ENCODE measurements around the gene RCSD1.

Gene RCSD1, protein sequence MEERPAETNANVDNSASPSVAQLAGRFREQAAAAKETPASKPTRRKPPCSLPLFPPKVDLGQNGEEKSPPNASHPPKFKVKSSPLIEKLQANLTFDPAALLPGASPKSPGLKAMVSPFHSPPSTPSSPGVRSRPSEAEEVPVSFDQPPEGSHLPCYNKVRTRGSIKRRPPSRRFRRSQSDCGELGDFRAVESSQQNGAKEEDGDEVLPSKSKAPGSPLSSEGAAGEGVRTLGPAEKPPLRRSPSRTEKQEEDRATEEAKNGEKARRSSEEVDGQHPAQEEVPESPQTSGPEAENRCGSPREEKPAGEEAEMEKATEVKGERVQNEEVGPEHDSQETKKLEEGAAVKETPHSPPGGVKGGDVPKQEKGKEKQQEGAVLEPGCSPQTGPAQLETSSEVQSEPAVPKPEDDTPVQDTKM

DNA sequence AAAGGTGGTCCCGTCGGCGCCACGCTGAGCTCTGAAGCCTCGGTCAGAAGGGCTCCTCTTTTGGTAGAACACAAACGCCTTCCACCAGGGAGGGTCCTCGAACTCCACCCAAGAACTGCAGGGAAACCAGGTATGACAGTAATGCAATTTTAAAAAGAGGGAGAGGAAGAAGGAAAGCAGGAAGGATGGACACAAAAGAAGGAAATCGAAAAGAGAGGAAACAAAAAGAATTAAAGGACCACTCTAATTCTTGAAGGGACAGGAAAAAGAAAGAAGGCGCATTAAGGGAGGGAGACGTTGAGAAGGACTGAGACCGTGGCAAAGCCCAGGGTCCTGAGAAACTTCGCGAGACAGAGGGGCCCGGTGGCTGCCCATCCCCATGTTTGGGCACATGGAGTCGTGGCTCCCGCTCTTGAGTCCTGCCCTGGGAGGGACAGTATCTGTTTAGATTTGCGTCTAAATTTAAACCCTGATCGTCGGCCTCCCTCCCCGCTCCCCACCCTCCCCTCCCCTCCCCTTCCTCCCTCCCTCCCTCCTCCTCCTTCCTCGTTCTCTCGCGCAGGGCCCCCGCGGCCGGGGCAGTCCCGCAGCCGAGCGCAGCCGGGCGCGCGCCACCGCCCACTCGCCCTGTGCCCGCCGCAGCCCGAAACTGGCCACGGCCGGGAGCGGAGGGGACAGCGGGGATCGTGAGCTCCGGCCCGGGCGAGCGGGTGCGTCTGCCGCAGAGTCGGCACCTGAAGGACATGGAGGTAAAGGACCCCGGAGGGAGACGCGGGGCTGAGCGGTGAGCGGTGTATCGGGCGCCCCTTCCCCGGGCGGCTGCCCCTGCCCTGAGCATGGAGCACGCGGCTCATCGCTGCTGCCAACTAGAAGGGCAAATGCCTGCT is at the start of gene RCSD1:
Gene RCSD1, plus strand, starts transcription at position 552 of the 887 bp plus-strand sequence. Its CDS starts 192 bp downstream, at position 744.
- ChIA-PET CTCF (no interaction called here), POLR2A (ENCODE audit: low non-redundant PET) (no interaction called here)
- TF ChIP-seq, protein P1, sequence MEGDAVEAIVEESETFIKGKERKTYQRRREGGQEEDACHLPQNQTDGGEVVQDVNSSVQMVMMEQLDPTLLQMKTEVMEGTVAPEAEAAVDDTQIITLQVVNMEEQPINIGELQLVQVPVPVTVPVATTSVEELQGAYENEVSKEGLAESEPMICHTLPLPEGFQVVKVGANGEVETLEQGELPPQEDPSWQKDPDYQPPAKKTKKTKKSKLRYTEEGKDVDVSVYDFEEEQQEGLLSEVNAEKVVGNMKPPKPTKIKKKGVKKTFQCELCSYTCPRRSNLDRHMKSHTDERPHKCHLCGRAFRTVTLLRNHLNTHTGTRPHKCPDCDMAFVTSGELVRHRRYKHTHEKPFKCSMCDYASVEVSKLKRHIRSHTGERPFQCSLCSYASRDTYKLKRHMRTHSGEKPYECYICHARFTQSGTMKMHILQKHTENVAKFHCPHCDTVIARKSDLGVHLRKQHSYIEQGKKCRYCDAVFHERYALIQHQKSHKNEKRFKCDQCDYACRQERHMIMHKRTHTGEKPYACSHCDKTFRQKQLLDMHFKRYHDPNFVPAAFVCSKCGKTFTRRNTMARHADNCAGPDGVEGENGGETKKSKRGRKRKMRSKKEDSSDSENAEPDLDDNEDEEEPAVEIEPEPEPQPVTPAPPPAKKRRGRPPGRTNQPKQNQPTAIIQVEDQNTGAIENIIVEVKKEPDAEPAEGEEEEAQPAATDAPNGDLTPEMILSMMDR (conservative IDR thresholded peaks at IDR 0.05; ENCODE audit: low read depth), result no peak
- peak; percentile 21 for DNase-seq (ENCODE audit: low spot score)
- H3K27ac ChIP-seq, result no peak within 1 kb of the TSS

- H3K27ac ChIP-seq, result no peak overlapping the region
- TF ChIP-seq, protein P1 (conservative IDR thresholded peaks at IDR 0.05; ENCODE audit: low read depth), result no peak
- ChIA-PET CTCF (interaction anchor here (0.6 kb wide), 1 partner anchor 13 kb away, joined by 3 read pairs; no protein-coding TSS in a partner anchor), POLR2A (ENCODE audit: low non-redundant PET) (no interaction called here)
- no peak for DNase-seq (ENCODE audit: low spot score)
Observed at GRCh38 chr1:167582064-167582463, 48.0 kb upstream of the RCSD1 start.

GRCh38 chr1:167582722-167583121 is 47.3 kb upstream of the RCSD1 start:
- DNase-seq (ENCODE audit: low spot score), result no peak
- POLR2A ChIA-PET (ENCODE audit: low non-redundant PET), result no interaction called here
- TF ChIP-seq, protein P1 (conservative IDR thresholded peaks at IDR 0.05; ENCODE audit: low read depth), result no peak
- H3K27ac ChIP-seq, result no peak overlapping the region
- CTCF ChIA-PET, result interaction anchor here (0.6 kb wide), 1 partner anchor 13 kb away, joined by 3 read pairs; no protein-coding TSS in a partner anchor

DNA sequence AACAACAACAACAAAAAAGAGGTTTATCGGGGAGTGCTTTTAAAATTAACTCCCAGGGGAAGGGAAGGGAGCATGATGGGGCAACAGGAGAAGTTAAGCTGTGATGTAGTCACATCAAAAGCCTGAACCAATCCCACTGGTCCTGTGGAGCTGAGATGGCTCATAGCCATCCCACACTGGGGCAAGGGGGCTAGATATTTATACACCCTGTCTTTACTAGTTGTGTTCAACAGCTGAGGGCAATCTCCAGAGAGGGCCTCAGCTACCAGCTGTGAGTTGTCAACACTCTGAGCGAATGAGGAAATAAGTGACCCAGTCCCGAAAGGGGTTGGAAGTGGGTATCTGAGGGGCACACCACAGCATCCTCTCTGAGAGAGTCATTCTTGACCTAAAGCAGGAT is 45.5 kb upstream of the RCSD1 start:
- TF ChIP-seq, protein P1 (conservative IDR thresholded peaks at IDR 0.05; ENCODE audit: low read depth), result no peak
- no peak for DNase-seq (ENCODE audit: low spot score)
- H3K27ac ChIP-seq, result no peak overlapping the region
- ChIA-PET CTCF (interaction anchor here (0.6 kb wide), 2 partner anchors 647 to 651 kb away, joined by 3 to 4 read pairs; no protein-coding TSS in a partner anchor), POLR2A (ENCODE audit: low non-redundant PET) (no interaction called here)

DNA sequence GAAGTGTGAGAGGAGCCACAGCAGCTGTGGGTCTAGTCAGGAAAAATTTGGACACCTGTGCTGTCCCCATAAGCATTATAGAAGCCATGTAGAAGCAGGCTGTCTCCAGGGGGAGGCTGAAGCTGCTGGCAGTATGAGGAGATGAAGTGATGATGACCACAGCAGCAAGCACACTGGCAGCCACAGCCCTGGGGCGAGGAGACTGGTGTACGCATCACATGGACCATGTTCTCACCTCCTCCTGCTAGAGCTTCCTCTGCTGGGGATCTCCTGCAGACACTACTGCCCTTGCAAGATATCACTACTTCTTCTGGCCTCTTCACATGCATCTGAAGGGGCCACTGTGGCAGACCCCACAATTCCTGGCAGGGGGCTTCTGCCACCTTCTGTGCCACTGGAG is 42.7 kb upstream of the RCSD1 start:
- TF ChIP-seq, protein P1 (conservative IDR thresholded peaks at IDR 0.05; ENCODE audit: low read depth), result no peak
- ChIA-PET POLR2A (ENCODE audit: low non-redundant PET) (no interaction called here), CTCF (interaction anchor here (0.6 kb wide), 1 partner anchor 31 kb away, joined by 3 read pairs; no protein-coding TSS in a partner anchor)
- H3K27ac ChIP-seq, result no peak overlapping the region
- no peak for DNase-seq (ENCODE audit: low spot score)

GRCh38 chr1:167587872-167588271 is 42.2 kb upstream of the RCSD1 start:
- no peak for DNase-seq (ENCODE audit: low spot score)
- no peak overlapping the region for H3K27ac ChIP-seq
- POLR2A ChIA-PET (ENCODE audit: low non-redundant PET), result no interaction called here
- TF ChIP-seq, protein P1 (conservative IDR thresholded peaks at IDR 0.05; ENCODE audit: low read depth), result no peak
- CTCF ChIA-PET, result interaction anchor here (0.6 kb wide), 1 partner anchor 31 kb away, joined by 3 read pairs; no protein-coding TSS in a partner anchor
